Loucy (cell line): ENCODE results near the gene PRKCZ.

Source experiments
- CTCF ChIP-seq: fragments of 200-600 bp; sonication (generic); conservative IDR thresholded peaks from 2 replicates; pipeline ENCODE4 v1.5.1; 2014; ENCODE audit warnings: mild to moderate bottlenecking, antibody characterized with exemption, low read length
- EZH2phosphoT487 ChIP-seq: fragments of 200-600 bp; IDR thresholded peaks from 2 replicates; pipeline ENCODE4 v1.6.1; 2018; ENCODE audit warnings: antibody characterized with exemption, mild to moderate bottlenecking, moderate library complexity, borderline replicate concordance

DNA sequence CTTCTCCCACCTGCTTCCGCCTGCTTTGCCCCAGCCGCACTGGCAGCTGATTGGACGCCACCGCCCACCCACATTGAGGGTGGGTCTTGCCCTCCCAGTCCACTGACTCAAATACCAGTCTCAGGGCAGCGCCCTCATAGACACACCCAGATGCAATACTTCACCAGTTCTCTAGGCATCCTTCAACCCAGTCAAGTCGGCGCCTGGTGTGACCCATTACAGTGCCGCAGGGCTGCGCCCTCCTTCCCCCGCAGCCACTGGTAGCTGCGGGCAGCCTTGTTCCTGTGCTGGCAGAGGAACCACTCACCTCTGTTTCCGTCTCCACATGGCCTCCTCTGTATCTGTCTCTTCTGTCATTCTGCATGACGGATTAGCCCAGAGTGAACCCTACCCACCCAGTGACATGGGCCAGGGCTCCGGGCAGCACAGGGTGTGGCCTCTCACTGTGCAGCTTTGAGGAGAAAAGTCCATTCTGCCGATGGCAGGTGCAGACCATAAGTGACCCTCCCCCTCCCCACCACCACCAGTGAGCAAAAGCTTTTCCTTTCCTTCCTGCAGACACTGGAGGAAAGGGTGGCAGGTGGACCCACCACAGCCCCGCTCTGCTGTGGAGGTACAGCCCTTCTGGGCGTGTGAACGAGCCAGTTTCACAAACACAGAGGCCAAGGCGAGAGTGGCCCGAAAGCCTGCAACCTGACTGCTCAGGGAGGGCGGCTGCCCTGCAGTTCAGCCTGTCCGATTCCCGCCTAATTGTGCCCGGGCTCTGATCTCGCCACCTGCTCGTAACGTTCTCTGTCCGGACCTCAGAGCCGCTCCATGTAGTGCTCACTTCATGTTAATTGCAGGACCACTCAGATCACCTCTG, 87.3 kb downstream of the PRKCZ start:
- TF ChIP-seq CTCF (no peak), EZH2phosphoT487 (no peak)
